ENCODE results near the gene KRCC1.
"Not testable (repeated sequence)": the region's sequence is repeated elsewhere in the genome, so short reads cannot be mapped to it uniquely, and the experiment has no call there.

Gene KRCC1

DNA sequence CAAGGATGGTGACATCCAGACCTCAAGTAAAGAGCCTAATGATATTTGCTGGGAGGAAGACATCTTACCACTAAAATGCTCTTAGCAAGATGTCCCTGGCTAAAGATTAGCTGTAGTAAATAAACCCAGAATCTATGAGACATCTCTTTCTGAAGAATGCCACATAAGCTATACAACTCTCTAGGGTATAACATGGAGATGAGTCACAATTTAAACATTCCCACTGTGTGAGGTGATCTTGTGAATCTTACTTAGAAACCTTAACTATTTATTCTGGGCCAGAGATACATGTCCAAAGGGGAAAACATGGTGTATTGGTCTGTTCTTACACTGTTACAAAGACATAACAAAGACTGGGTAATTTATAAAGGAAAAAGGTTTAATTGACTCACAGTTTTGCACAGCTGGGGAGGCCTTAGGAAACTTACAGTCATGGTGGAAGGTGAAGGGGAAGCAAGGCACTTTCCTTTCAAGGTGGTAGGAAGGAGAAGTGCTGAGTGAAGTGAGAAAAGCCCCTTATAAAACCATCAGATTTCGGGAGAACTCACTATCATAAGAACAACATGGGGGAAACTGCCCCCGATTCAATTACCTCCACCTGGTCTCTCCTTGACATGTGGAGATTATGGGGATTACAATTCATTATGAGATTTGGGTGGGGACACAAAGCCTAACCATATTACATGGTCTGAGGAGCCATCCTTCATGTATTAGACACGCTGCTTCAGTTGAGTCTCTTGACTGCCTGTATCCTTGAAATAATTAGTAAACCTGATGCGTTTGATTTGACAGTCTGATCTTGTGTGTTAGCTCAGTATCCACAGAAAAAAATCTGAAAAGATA is 17.1 kb downstream of the KRCC1 start:
- DNase-seq (ENCODE audit: low read depth) = peak; percentile 92

GRCh38 chr2:88036606-88037005 is 19.0 kb downstream of the KRCC1 start:
- no peak for DNase-seq (ENCODE audit: low read depth)

GRCh38 chr2:88036182-88036581 is 19.4 kb downstream of the KRCC1 start:
- no peak for DNase-seq (ENCODE audit: low read depth)

- no peak for DNase-seq (ENCODE audit: low read depth)
Measured at GRCh38 chr2:88032070-88032702, 23.4 kb downstream of the KRCC1 start.

- no peak for DNase-seq (ENCODE audit: low read depth)
Measured at GRCh38 chr2:88028931-88029330, 26.7 kb downstream of the KRCC1 start.

DNA sequence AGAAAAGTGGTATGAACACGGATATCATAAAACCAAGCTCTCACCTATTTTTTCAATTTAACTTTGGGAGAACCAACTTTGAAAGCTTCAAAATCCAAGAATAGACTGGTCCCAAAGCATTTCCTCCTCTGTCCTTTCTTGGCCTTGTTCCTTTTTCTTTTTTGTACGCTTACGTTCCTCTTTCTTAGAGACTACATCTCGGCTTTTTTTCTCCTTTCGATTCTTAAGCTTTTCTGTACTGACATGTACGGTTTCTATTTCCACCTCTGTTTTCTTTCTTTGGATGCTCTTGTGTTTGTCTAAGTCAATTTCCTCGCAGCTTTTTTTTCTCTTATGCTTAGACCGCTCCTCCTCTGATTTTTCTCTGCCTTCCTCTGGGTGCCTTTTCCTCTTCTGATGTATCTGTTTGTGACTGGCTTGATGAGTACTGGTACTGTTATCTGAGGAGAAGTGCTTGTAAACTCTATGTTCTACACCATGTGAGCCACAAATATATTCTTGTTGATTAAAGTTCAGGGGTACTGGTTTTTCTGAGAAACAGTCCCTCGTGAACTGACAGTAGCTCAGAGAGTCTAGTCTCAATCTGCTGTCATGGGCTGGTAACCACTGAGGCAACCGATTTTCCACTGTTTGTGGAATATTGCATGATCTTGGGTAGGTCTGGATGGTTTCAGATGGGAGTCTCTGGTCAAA is 27.7 kb downstream of the KRCC1 start:
- DNase-seq (ENCODE audit: low read depth) = no peak

- DNase-seq (ENCODE audit: low read depth) = no peak
Measured at GRCh38 chr2:88024509-88024908, 31.1 kb downstream of the KRCC1 start.

GRCh38 chr2:88022669-88022921 is 33.0 kb downstream of the KRCC1 start:
- no peak for DNase-seq (ENCODE audit: low read depth)

DNA sequence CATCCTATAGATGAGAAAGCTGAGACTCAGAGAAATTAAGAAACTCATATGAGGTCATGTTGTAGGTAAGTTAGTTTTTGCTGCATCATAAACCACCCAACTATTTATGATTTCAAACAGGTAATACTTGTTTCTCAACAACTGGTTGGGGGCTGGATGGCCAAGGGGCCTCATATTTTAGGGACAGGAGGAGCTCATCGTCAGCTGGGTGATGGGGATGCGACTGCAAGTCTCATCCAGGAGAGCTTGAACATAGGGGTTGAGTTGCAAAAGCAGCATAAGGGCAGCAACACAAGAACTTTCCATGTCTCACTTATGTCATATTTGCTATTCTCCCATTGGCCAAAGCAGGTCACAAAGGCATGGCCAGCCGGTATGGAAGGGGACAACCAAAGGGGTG is 35.6 kb downstream of the KRCC1 start:
- DNase-seq (ENCODE audit: low read depth) = no peak

- DNase-seq (ENCODE audit: low read depth) = no peak
Measured at GRCh38 chr2:88018909-88019308, 36.7 kb downstream of the KRCC1 start.

GRCh38 chr2:88018077-88018805 is 37.3 kb downstream of the KRCC1 start:
- DNase-seq (ENCODE audit: low read depth) = not testable (repeated sequence)

GRCh38 chr2:88017780-88018038 is 37.9 kb downstream of the KRCC1 start:
- not testable (repeated sequence) for DNase-seq (ENCODE audit: low read depth)

DNA sequence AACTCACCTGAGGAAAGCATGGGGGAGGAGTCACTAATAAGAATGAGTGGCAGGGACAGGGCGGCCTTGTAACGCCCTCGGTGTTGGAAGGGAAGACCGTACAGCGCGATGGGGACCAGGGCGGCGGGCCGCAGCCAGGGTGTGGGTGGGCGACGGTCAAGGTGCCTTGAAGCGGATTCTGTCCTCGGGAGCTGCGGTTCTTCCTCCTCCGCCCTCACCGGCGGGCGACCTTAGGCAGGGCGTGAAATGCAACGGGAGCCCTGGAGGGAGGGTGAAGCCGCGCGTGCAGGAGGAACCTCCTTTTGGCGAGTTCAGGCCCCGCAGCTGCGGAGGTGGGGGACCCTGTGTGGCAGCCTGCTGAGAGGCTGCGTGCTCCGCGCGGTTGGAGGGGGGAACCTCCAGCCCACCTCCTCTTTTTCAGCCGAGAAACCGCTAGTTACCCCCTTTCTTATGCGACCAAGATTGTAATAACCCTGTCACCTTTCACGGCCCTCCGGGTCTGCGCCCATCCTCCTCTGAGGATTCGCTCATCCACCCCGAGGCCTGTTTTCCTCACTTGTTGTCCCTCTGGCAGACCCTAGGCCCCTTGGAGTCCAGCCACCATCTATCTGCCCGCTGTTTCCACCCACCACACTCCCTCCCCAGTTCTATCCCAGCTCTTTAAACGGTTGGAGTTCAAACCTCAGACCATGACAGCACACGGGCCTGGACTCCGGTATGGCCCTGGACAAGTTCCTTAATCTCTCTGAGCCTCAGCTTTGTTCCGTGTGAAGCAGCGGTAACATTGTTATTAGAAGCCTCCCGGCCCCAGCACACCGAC is 38.4 kb downstream of the KRCC1 start:
- DNase-seq (ENCODE audit: low read depth) = no peak

DNA sequence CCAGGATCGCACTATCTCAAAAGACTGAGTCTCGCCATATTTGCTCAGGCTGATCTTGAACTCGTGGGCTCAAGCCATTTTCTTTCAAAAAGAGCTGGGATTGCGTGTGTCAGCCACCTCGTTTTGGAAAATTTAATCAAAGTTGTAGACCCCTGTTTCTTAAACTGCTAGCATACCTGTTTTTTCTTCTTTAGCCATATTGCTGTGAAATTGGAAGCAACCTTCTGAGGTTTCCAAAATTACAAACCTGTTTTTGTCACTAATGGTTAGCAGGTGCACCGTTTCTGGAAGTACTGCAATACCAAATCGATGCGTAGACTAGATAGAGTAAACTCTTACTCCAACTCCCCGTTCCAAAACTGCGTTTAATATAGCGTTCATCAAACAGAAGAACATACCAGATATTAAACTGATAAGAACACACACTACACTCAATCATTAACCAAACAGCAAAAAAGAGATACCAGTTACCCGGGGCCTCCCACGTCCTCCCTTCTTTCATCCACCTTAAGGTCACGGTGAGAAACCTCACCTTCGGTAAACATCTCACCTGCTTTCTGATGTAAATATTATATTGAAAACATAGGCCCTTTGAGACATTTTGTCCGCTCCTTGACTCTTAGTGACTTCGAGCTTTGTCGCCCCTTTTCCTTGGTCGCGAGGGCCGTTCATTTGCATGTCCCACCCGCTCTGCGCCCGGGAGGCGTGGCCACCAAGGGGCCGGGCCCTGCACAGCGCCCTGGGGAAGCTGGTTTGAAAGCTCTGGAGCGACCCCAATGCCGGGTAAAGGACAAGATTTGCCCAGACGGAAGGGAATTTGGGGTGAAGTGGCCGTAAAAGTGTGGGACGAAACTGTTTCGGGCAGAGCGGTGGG is 39.3 kb downstream of the KRCC1 start, which contains the start of gene RNU2-63P:
Gene RNU2-63P, minus strand, starts transcription at position 462 of the 874 bp plus-strand sequence.
- peak; percentile 96 for DNase-seq (ENCODE audit: low read depth)

DNA sequence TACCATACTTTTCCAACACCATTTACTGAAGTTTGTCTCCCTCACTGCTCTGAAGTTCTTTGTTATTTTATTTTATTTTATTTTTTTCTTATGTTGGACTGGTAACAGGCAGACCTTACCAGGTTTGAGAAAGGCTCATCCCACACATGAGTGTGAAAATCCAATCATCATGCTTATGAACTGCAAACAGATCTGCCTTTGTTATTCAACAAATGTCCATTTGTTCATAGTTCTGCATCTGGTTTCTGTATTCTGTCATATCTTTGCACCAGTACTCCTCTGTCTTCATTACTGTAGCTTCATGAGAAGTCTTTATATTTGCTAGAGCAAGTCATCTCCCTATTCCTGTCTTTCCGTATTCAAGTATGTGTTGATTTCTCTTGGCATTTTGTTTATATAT is 44.6 kb downstream of the KRCC1 start:
- DNase-seq (ENCODE audit: low read depth) = no peak

DNA sequence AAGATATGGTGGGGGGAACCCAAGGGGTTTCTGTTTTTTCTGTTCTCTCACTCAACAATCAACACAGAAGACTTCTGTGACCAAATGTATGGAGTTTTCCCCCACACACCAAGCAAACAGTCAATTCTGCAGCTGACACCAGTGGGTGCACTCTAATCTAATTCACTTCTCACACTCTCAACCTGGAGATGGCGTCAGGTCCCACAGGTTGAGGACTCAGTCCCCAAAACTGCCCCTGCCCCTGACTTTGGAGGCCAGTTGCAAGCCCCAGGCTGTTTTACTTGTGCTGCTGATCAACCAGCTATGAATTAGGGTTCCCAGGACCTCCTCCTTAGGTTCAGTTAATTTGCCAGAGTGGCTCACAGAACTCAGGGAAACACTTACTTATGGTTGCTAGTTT is 45.4 kb downstream of the KRCC1 start:
- no peak for DNase-seq (ENCODE audit: low read depth)

GRCh38 chr2:88006912-88007439 is 48.6 kb downstream of the KRCC1 start:
- DNase-seq (ENCODE audit: low read depth) = no peak

- DNase-seq (ENCODE audit: low read depth) = no peak
Measured at GRCh38 chr2:88005776-88006175, 49.8 kb downstream of the KRCC1 start.

DNA sequence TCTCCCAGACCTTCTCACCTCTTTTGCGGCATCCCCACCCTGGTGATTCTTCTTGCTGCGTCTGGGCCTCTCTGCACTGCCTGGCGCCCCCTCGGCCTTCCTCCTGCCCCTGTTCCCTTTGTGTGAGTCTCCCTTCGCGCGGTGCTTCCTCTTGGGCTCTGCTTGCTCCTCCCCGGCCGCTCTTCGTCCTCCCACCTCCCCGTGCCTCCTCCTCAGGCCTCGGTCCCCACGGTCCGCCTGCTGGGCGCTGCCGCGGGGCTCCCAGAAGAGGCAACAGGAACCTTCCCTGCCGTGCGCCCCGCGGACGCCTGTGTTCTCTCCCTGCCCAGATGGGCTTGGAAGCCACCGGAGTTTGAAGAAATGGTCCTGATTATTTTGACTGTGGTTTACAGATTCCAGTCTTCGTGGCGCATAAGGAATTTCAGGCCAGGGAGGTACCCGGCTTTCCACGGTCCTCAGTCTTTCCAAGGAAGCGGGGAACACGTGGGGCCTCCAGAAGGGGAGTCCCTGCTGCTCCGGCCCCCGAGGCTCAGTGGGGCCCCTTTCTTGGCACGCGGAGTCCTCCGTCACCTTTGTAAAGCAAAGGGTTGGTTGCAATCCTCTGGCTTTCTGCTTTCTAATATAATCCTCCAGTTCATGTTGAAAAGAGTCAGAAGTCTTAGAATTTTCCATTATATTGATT is 52.4 kb downstream of the KRCC1 start:
- no peak for DNase-seq (ENCODE audit: low read depth)

GRCh38 chr2:88002359-88002707 is 53.2 kb downstream of the KRCC1 start:
- no peak for DNase-seq (ENCODE audit: low read depth)

All from amniotic epithelial cell (primary cell).